Activated CD4-positive, alpha-beta T cell treated with anti-CD3 and anti-CD28 coated beads, Interleukin-2, Interleukin-6, amounts not matched to agents 100 ng/mL and 50 ng/mL, durations not matched to agents 16 hours and 8 hours (primary cell): ENCODE data around the gene LDLRAP1.

Experiments used
- DNase-seq: peaks from one replicate; pipeline ENCODE4 v3.0.0-alpha.2; 2020

The LDLRAP1 gene

DNA sequence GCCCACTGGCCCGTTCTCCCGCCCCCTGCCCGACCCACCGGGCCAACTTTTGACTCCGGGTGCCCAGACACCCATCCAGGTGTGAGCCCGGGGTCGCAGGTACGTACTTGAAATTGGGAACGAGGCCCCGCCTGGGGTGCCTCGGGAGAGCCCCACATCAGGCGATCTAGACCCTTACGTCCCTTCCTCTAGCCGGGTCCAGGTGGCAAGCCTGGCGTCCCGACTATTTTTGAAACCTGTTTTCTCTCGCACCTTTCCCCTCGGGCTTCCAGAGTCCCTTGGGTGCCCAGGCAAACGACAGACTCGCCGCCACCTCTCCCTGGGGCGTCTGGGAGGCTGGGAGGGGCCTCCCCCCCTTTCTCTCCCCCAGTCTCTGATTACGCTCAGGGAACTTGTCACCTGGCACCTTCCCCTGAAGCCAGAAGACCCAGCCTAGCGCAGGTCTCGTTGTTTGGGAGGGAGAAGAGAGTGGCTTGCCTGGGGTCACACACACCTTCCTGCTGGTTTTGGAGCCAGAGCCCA lies 898 bp downstream of the LDLRAP1 start:
- no peak for DNase-seq

DNA sequence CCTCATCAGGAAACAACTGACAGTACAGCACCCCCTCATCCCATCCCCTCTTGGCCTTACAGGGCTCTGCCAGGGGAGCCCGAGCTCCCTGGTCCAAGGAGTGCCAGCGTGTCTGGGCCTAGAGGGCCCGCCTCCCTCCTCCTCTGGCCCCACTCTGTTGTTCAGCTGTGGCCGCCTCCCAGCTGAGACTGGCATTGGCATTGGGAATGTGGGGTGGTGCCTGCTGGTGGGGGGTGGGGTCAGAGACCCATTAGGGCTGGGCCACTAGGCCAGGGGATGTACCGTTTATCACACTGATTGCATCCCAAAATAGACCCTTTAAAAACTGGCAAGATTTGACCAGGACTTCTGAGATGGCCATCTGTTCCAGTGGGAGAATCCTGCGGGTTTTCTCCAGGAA lies 1.4 kb downstream of the LDLRAP1 start:
- DNase-seq = no peak

DNA sequence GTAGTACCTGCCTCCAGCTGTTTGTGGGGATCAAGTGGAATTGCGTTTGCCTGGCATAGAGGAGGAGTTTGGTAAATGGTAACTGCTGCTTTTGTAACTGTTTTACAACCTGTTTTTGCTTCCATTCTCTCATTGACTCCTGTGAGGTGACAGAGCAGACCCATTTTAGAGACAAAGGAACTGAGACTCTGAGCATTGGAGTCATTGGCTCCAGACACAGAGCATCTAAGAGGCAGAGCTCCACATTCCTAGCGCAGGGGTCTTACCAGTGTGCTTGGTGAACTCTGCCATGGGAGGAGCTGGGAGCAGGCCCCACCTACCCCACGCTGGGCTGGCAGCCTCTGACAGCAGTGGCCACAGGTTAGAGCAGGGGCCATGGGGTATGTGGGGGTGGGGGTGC lies 2.4 kb downstream of the LDLRAP1 start:
- no peak for DNase-seq

DNA sequence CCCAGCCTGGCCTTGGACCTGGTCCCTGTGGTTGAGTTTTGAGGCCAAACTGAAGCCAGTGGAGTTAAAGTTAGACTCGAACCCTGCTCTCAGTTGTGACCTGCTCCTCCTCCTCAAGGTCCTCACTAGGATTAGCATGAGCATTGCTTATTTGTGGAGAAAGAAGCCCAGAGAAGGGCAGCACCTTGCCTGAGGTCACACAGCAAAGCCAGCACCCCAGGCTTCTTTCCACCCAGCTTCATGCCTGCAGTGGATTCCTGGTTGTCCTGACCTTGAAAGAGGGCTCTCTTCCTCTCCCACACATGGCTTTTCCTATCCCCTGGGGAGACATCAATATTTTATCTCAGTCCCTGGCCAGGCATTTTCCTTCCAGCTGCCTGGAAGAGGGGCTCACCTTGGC lies 2.8 kb downstream of the LDLRAP1 start:
- no peak for DNase-seq

DNA sequence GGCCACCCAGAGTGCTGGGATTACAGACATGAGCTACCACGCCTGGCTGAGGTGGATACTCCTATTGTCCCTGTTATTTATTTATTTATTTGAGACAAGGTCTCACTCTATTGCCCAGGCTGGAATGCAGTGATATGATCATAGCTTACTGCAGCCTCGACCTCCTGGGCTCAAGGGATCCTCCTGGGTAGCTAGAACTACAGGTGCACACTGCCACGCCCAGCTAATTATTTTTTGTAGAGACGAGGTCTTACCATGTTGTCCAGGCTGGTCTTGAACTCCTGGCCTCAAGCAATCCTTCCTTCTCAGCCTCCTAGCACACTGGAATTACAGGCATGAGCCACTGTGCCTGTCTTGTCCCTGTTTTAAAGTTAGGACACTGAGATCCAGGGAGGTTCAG lies 5.2 kb downstream of the LDLRAP1 start:
- no peak for DNase-seq

DNA sequence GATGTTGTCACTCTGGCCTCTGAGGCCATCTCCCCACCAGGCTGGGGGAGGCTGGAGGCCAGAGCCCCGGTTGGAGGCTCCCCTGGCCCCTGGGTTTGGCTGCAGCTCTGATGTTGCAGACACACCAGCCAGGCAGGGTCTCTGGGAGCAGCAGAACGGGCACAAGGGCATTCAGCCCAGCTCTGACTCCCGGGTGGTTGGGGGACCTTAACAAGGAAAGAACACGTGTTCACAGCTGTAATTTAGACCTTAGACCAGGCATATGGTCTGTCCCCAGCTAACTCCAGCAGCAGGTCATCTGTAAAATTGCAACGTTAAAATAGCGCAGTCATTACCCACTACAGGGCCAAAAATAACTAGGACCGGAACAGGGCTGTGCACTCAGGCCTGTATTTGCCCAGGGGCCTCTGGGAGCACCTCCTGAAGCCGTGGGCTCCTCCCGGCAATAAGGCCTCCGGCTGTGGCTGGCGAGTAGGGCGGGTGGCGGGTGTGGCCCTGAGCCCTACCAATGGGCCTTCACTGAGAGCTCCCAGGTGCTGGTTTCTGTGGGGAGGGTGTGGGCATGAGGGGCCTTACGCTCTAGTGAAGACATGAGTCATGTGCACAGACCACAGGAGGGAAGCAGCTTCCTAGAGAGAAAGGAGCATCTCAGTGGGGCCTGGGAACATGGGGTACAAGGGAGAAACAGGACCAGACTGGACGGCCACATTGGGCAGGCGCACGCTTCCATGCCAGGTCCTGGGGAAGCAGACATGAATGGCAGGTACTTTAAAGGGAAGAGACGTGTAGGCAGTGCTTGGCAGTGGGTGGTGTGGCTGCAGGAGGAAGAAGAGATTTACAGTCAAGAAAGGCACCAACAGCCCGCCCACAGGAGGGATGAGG lies 6.1 kb downstream of the LDLRAP1 start:
- DNase-seq = peak; percentile 93

DNA sequence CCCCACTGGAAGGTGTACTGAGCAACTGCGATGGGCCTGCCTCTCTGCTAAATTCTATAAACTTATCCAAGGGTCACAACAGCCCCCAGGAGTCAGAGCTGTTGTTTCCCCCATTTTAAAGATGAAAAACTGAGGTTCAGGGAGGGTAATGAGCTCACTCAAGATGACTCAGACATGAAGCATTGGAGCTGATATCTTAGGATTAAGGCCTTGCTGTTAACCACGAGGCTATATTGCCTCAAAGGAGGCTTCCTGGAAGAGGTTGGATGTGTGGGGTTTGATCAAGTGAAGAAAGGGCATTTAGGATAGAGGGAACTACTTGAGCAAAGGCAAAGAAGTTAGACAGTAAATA lies 6.7 kb downstream of the LDLRAP1 start:
- no peak for DNase-seq

DNA sequence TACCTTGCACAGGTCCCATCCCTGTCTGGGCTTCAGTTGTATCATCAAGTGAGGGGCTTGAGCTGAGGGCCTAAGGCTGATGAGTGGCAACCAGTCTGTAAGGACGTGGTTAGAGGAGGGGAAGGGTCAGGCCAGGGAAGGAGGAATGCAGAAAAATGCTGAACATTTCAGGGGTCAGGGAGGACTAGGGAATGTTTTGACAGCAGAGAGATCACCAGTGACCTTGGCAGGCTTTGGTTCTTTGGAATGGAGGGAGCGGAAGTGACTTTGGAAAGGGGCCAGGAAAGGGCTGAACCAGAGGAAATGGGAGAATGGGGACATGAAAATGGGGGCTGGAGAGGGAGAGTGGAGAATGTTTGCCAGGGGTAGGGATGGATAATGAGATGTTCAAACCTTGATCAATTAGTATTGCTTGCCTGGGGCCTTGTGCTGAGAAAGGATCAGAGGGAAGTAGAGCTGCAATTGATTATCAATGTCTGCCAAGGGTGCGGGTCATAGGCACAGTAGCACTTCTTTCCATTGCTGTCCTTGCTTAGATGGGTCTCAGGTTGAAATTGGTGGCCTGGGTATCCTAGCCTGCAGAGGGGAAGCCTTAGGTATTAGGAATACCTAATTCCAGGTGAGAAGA lies 7.4 kb downstream of the LDLRAP1 start:
- DNase-seq = no peak

DNA sequence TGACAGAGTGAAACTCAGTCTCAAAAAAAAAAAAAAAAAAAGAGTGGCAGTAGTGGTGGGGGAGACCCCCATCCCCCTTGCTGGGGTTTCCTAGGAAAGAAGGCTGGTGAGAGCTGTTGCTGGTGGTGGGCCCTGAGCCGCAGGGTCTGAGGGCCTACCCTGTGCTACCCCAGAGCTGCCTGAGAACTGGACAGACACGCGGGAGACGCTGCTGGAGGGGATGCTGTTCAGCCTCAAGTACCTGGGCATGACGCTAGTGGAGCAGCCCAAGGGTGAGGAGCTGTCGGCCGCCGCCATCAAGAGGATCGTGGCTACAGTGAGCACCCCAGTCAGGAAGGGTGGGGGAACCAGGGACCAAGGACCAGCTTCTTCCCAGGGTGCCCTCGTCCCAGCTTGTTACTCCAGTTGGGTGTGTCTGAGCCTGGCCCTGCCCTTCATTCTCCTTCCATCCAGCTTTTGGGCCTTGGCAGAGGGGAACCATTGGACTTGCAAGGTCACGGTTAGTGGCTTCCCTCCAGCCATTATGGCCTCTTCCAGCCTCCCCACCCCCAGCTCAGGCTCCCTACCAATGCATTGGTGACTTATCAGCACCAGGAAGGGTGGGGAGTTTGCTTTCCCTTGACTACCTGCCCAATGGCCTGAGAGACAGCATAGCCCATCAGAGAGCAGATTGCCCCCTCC lies 10.5 kb downstream of the LDLRAP1 start:
- DNase-seq = no peak

DNA sequence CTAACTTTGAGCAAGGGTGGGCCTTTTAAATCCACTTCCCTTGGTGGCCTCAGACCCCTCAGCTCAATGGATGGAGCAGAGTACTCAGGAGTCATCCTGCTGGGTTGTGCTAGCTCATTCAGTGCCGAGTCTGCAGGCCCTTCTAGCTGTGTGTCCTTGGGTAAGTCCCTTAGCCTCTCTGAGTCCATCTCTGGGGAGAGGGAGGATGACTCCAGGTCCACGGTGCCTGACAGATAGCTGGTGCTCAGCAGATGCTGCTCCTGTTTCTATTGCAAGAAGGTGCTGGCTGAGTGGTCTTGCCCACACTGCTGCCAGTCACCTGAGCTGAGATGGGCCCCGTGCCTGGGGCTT lies 11.0 kb downstream of the LDLRAP1 start:
- no peak for DNase-seq

DNA sequence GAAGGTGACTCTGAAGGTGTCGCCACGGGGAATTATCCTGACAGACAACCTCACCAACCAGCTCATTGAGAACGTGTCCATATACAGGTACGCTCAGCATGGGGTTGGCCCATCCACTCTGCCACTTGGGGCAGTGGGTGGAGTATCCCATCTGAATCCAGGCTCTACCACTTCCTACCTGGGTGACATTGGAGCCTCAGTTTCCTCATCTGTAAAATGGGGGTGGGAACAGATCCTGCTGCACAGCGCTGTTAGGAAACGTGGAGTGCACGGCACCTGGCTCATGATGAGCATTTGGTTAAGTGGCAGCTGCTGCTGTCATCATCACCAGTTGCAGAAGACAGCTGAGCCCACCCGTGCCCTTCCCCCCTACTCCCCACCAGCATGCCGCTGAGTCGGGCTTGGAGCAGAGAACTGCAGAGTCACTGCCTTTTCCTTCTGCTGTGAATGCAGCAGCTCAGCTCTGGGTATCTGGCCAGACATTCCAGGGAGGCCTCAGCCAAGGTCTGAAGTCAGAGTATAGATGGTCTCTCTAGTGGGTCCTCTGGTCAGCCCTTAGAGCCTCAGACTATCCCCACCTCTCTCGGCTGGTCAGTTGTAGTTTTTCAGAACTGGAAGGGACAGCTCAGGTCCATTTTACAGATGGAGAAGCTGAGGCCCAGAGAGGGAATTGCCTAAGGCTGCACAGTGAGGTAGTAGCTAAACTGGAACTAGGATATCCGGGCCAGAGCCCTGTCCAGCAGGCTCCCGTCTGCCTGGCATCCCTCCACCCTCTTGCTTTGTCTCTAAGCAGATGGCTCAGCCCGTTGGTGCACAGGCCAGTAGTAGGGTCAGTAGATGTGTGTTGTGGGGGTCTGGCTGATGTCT lies 11.7 kb downstream of the LDLRAP1 start:
- no peak for DNase-seq

DNA sequence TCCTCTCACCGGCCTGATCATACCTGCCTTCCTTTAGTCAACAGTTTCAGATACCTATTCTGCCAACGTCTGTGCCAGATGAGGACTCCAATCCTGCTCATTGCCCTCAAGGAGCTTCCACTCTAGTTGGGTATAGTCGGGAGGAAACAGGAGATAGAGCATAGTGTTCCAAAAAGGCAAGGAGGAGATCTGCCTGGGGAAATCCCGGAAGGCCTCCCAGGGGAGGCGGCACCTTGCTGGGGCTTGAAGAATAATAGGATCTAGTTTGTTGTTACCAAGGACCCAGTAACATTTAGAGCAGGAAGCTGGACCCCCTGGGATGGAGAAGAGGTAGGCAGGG lies 12.3 kb downstream of the LDLRAP1 start:
- no peak for DNase-seq

DNA sequence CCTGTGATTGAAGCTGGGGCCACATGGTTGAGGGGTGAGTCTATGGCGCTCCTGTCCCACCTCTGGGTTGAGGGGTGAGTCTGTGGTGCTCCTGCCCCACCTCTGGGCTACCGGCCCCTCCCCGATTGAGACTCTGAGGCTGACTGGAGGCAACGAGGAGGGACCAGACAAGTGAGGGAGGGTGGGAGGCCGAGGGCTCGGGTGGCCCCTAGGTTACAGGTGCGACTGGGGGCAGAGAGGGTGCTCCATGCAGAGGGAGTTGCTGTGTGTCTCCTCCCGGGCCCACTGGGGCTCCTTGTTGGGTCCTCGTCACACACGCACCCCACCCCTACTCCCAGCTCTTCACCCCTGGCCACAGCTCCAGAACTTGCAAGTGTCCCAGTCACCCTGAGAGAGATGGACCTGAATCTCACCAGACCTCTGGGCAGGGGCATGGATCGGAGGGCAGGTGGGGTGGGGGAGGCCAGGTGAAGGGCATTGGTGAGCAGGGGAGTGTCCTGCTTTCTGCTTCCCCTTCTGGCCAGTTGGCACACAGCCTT lies 12.8 kb downstream of the LDLRAP1 start:
- DNase-seq = no peak

DNA sequence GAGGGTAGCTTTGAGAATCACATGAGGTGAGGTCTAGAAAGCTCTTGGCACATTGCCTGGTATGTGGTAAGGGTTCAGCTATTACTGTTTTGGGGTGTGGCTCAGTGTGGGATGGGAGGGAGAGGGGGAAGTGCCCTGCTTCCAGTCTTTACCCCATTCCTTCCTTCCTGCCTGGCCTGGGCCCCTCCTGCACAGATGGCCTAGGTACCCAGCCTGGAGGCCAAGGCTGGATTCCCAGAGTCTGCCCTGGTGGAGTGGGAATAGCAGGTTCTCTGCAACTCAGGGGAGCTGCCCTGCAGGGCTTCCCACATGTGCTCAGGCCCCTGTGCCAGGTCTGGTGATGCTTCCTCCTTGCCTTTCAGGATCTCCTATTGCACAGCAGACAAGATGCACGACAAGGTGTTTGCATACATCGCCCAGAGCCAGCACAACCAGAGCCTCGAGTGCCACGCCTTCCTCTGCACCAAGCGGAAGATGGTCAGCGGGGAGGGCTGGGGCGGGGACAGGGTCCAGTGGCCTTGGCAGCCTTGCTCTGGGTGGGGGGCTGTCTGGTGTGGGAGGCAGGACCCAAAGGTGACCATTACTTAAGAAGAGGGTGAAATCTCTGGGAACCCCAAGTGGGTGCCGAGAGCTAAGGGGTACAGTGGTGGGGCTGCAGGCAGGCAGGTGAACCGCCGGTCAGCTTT lies 13.5 kb downstream of the LDLRAP1 start:
- peak; percentile 41 for DNase-seq

DNA sequence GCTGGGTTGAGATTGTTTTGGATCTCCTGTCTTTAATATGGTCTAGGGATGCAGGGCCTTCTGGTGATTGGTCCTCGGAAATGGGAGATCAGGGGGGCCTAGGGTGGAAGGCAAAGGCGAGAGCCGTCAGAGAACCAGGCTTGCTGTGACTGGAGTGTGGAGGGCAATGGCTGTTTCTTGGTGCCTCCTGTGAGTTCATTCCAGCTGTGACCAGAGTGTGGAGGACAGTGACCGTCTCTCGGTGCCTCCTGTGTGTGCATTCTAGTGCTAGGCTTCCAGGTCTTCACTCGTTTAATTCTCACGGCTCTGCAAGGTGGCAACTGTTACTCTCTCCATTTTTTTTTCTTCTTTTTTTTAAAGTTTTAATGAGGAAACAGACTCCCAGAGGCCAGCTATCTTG lies 14.1 kb downstream of the LDLRAP1 start:
- DNase-seq = no peak

DNA sequence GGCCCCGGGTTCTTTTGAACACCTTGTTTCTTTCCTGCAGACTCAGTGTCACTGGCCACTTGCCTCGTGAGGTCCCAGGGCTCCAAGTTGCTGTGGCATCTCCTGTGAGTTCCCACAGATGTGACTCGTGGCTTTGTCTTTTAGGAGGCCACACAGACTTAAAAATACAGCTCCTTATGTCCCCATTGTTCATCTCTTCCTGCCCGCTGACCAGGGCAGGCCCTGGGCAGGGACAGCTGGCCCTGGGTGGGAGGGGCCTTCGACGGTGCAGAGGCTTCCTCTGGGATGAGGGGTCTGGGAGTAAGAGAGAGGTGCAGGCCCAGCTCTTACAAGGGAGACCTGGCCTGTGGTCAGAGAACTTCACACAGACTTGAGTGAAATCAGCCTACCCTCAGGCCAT lies 15.6 kb downstream of the LDLRAP1 start:
- no peak for DNase-seq

DNA sequence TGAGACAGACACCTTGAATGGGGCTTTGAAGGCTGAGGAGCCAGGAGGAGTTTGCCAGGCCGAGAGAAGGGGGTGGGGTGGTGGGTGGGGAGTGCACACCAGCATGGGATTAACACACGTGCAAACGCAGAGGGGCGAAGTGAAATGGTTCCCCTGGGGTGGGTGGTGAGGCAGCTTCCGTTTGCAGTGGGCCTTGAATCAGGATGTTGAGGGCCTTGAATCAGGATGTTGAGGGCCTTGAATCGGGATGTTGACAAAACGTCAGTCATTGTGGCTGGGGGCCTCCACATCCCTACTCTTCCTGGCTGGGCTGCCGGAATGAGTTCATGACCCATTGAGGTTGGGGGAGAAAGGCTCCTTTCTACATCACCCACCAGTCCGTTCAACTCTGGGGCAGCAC lies 16.6 kb downstream of the LDLRAP1 start:
- DNase-seq = no peak

DNA sequence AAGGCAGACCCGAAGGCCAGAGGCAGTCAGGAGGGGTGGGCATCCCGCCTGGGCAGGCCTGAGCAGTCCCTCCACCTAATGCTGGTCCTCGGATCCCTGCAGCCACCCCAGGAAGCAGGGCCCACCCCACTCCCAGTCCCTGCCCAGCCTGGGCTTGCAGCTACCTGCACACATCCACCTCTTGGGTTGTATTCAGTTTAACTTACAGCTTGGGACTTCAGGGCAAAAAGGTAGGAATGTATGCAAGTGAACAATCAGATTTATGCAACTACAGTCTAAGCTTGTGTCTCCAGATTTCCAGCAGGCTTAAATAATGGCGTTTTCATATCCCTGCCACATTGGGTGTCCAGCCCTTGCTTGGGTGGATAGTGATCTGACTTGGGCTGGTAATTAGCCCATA lies 17.4 kb downstream of the LDLRAP1 start:
- no peak for DNase-seq

DNA sequence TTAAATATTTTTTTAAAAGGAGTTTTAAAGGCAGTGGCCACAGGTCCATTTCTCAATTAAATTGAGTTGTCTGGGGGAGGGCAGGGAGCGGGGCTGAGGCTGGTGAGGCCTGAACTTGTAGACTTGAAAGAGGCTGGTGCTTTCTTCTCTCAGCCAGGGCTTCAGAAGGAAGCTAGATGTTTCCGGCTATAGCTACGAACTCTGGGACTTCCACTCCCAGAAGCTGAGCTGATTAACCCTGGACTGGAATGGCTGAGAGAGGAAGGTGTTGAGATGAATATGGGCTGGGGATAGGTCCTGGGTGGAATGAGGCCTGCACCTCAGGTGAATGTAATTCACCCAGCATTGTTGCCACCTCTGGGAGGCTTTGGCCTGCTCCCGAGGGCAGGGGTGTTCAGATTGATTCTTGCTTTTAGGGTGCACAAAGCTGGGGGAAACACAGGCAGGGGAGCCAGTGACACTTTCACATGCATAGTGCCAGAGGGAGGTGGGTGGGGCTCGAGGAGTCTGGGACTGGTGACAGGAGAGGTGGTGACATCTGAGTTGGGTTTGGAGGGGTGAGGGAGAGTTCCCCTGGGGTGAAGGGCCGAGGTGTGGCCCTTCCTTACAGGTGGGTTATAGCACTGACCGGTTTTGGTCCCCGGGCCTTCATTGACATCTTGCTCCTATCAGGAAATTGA lies 18.2 kb downstream of the LDLRAP1 start:
- DNase-seq = no peak

DNA sequence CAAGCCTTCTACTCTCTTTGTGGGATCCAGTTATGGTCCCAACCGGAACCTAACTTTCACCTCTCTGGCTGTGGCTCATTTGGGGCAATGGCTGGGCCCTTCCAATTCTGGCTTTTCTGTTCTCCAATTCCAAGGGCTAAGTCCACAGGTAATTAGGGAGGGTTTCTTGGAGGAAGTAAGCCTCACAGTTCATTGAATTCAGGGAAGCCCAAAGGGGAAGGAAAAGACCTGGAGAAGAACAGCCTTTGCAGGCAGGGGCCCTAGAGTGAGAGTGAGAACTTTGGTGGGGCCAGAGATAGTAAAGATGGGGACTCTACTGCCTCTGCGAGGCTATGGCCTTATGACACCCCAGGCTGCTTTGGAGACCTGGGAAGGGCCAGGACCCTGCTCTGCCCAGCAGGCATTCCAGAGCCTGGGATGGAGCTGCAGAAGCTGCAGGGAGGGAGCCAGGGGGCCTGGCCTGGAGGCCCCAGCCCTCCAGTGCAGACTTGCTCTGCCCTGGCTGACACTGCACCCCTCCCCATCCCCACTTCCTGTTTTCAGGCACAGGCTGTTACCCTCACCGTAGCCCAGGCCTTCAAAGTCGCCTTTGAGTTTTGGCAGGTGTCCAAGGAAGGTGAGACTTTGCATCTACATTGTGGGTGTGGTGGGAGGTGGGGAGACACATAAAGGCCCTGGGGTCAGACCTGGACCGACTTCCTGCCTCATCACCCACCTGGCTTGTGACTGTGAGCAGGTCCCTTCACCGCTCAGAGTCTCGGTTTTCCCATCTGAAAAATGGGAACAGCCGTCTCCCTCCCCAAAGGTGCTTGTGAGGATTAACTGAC lies 18.9 kb downstream of the LDLRAP1 start:
- peak; percentile 47 for DNase-seq

DNA sequence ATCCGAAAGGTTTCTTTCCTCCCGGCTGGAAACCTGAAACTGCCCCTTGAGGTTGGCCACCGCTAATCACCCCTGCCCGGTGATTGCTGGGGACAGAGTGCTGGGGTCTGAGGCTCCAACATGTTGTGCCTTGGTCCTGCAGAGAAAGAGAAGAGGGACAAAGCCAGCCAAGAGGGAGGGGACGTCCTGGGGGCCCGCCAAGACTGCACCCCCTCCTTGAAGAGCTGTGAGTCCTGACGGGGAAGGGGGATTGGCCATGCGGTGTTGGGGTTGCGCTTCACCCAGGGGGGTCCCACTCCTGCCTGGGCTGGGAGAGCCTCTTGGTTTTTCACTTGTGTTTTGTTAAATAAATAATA lies 19.5 kb downstream of the LDLRAP1 start:
- no peak for DNase-seq
